A549 (cell line): Measurements from ENCODE around the gene KAT7. TPM values are rescaled to one million over a fixed set of nuclear protein-coding genes. Genes with fewer than 3 reads are reported as not detected.
A peak's percentile ranks its signal among the peaks of the same experiment; 100 is the strongest.

Source experiments
- ATAC-seq, 2 experiments: fragments of 200-7000 bp in 1 of 2; fragments of >200 bp in 1 of 2; cut with Nextera tagmentation in 1 of 2; cut with Tn5 transposase in 1 of 2; 3 replicates each; pipeline versions ENCODE4 v1.8.0 to v1.9.1; 2018 to 2020; ENCODE audit warnings: mild to moderate bottlenecking in 1 of 2, moderate library complexity in 1 of 2
- CTCF ChIA-PET: fragments of 300-600 bp; sonication (Branson Sonifier 250); formaldehyde crosslinking; extraction: SDS; loops from one replicate; lab custom pipeline; 2021; ENCODE audit warnings: antibody characterized with exemption, inconsistent platforms; lab: Yijun Ruan, JAX
- POLR2A ChIA-PET: fragments of 350-600 bp; formaldehyde crosslinking; extraction: SDS; loops from one replicate; lab custom pipeline; 2021; ENCODE audit warnings: antibody characterized with exemption, inconsistent platforms; lab: Yijun Ruan, JAX
- DNase-seq, 2 experiments: peaks; one replicate each; pipeline versions ENCODE4 v3.0.0 to v3.0.0-alpha.2; 2011 to 2016; ENCODE audit warnings: low read depth in 1 of 2, low spot score in 1 of 2
- FAIRE-seq: peaks from 2 replicates; lab custom pipeline; 2011; peaks lifted over from hg19 to GRCh38; lab: Jason Lieb, UNC
- H3K27ac ChIP-seq, 2 experiments: fragments of >200 bp; sonication (Bioruptor Twin); formaldehyde crosslinking; 3 replicates each; pipeline ENCODE4 v1.5.1; 2016 to 2017
- H3K4me1 ChIP-seq: fragments of >200 bp; sonication (Bioruptor Twin); formaldehyde crosslinking; 3 replicates; pipeline ENCODE4 v1.6.1; 2016
- H3K4me2 ChIP-seq: fragments of >200 bp; sonication (Bioruptor Twin); formaldehyde crosslinking; 3 replicates; pipeline ENCODE4 v1.6.1; 2016
- H3K4me3 ChIP-seq: fragments of >200 bp; sonication (Bioruptor Twin); formaldehyde crosslinking; 3 replicates; pipeline ENCODE4 v1.5.1; 2016
- H3K9me3 ChIP-seq: fragments of >200 bp; sonication (Bioruptor Twin); formaldehyde crosslinking; 3 replicates; pipeline ENCODE4 v1.6.1; 2016
- BCL3 ChIP-seq: fragments of >200 bp; sonication (Bioruptor Twin); formaldehyde crosslinking; IDR thresholded peaks from 3 replicates; pipeline ENCODE4 v1.6.1; 2016
- CBX2 ChIP-seq: fragments of 200-600 bp; sonication (generic); IDR thresholded peaks from 2 replicates; pipeline ENCODE4 v1.6.1; 2016; ENCODE audit warnings: low read depth, mild to moderate bottlenecking, borderline replicate concordance
- CEBPB ChIP-seq, 2 experiments: fragments of >200 bp in 1 of 2; sonication (Bioruptor Twin) in 1 of 2; formaldehyde crosslinking in 1 of 2; IDR thresholded peaks; 2 replicates each; pipeline ENCODE4 v1.6.1; 2012 to 2016
- EP300 ChIP-seq, 2 experiments: fragments of >200 bp; sonication (Bioruptor Twin); formaldehyde crosslinking; IDR thresholded peaks; 2 replicates in 1 of 2; 3 replicates in 1 of 2; pipeline ENCODE4 v1.6.1; 2016 to 2017
- FOSL2 ChIP-seq, 2 experiments: fragments of 450-650 bp in 1 of 2; fragments of >200 bp in 1 of 2; sonication (Bioruptor Twin) in 1 of 2; formaldehyde crosslinking; IDR thresholded peaks; 2 replicates each; pipeline versions ENCODE4 v1.5.0 to v1.6.1; 2016 to 2020; ENCODE audit warnings: mild to moderate bottlenecking in 1 of 2, moderate library complexity in 1 of 2
- GATA3 ChIP-seq: IDR thresholded peaks from 2 replicates; pipeline ENCODE4 v1.6.1; 2012; ENCODE audit warnings: borderline replicate concordance
- KDM5A ChIP-seq: fragments of 200-600 bp; sonication (generic); IDR thresholded peaks from 2 replicates; pipeline ENCODE4 v1.6.1; 2016; ENCODE audit warnings: antibody characterized with exemption, mild to moderate bottlenecking
- MAFK ChIP-seq: fragments of 450-650 bp; IDR thresholded peaks from 2 replicates; pipeline ENCODE4 v1.6.1; 2014; ENCODE audit not compliant: partially characterized antibody
- MAZ ChIP-seq: fragments of 150-350 bp; IDR thresholded peaks from 2 replicates; pipeline ENCODE4 v1.6.1; 2014; ENCODE audit warnings: antibody characterized with exemption, low read depth, low read length, borderline replicate concordance
- PBX3 ChIP-seq: IDR thresholded peaks from 2 replicates; pipeline ENCODE4 v1.6.1; 2012
- RAD21 ChIP-seq, 2 experiments: fragments of >200 bp in 1 of 2; sonication (Bioruptor Twin) in 1 of 2; formaldehyde crosslinking in 1 of 2; IDR thresholded peaks in 1 of 2; conservative IDR thresholded peaks in 1 of 2; 2 replicates in 1 of 2; 3 replicates in 1 of 2; pipeline ENCODE4 v1.6.1; 2012 to 2018; ENCODE audit warnings: inconsistent platforms in 1 of 2
- SREBF2 ChIP-seq: fragments of 450-650 bp; IDR thresholded peaks from 2 replicates; pipeline ENCODE4 v1.6.1; 2014; ENCODE audit warnings: mild to moderate bottlenecking, moderate library complexity
- ZFP36 ChIP-seq: fragments of 450-650 bp; IDR thresholded peaks from 2 replicates; pipeline ENCODE4 v1.6.1; 2014; ENCODE audit warnings: borderline replicate concordance; ENCODE audit not compliant: partially characterized antibody
- whole genome bisulfite sequencing: methylation state at CpG from one replicate; pipeline ENCODE4 v1.1.6; 2017; ENCODE audit errors: missing lambda C conversion rate; 5-methylcytosine and 5-hydroxymethylcytosine counted together
- polyA plus RNA-seq, 4 experiments: library from polyadenylated mRNA; depleted of rRNA in 3 of 4; stranded (reverse); fragments of >200 nt; fragmentation: RNase III in 1 of 4; extraction: RNeasy Plus Mini Kit Qiagen cat#74134 plus additional on column Dnase treatment in 1 of 4; gene quantifications; 2 replicates in 3 of 4; 3 replicates in 1 of 4; pipeline ENCODE4 v1.2.3, GENCODE V29; 2011 to 2017

Gene KAT7
- polyA plus RNA-seq, 2 of the 4 experiments (the other 2 are of a cell fraction): 33.2 to 48.7 TPM

GRCh38 chr17:49763735-49764558, 24.5 kb upstream of the KAT7 start, which contains the start of gene FAM117A (continued):
- TF ChIP-seq PBX3: peak; percentile 83
- no peak for TF ChIP-seq KDM5A

- CTCF ChIA-PET: interaction anchor here (0.6 to 3.7 kb wide), 8 partner anchors 9 to 1103 kb away, joined by 3 to 14 read pairs (median 4); no protein-coding TSS in a partner anchor
Observed at GRCh38 chr17:49764559-49765180, 23.8 kb upstream of the KAT7 start.

GRCh38 chr17:49766918-49767530, 21.5 kb upstream of the KAT7 start:
- POLR2A ChIA-PET: no interaction called here
- no peak for TF ChIP-seq SREBF2
- no peak for TF ChIP-seq CEBPB (IDR thresholded peaks at IDR 0.05)
- TF ChIP-seq MAZ: no peak
- TF ChIP-seq EP300 (IDR thresholded peaks at IDR 0.05): no peak
- TF ChIP-seq BCL3: no peak
- no peak for TF ChIP-seq ZFP36
- TF ChIP-seq FOSL2 (IDR thresholded peaks at IDR 0.05): no peak
- TF ChIP-seq FOSL2 (CRISPR knock-in tag; IDR thresholded peaks at IDR 0.05): no peak
- TF ChIP-seq KDM5A: no peak
- no peak for TF ChIP-seq GATA3
- TF ChIP-seq RAD21 (conservative IDR thresholded peaks at IDR 0.05 in 1 of 2, IDR thresholded peaks at IDR 0.05 in 1 of 2): no peak
- WGBS: 3% methylated on average over 3 of the region's 3 CpGs
- ATAC-seq: no peak
- CTCF ChIA-PET: interaction anchor here (0.6 to 3.7 kb wide), 8 partner anchors 8 to 230 kb away, joined by 3 to 14 read pairs (median 4); no protein-coding TSS in a partner anchor
- no peak for FAIRE-seq
- no peaks in the 10 kb centered on the region for H3K9me3 ChIP-seq
- H3K4me3 ChIP-seq: no peak overlapping the region
- H3K27ac ChIP-seq: no peak overlapping the region
- DNase-seq: no peak
- H3K4me2 ChIP-seq: no peak overlapping the region
- H3K4me1 ChIP-seq: peaks cover 9% of the 10 kb centered on the region

More at GRCh38 chr17:49764559-49765180, 23.8 kb upstream of the KAT7 start:
- H3K4me1 ChIP-seq: peaks cover 9% of the 10 kb centered on the region
- FAIRE-seq (no peak), ATAC-seq (no peak), DNase-seq (no peak)
- no peak overlapping the region for H3K27ac ChIP-seq
- POLR2A ChIA-PET: interaction anchor here (0.6 to 2.4 kb wide), 9 partner anchors 13 to 350 kb away, joined by 3 to 12 read pairs (median 4); partner anchors contain the start of genes KAT7, PHB1, SLC35B1 and SPOP
- peak overlapping the region; percentile 61 for H3K4me3 ChIP-seq
- TF ChIP-seq CBX2: no peak
- peak; percentile 57 for TF ChIP-seq MAFK
- 25% methylated on average over 8 of the region's 8 CpGs for WGBS
- H3K4me2 ChIP-seq: peak overlapping the region; percentile 82
- H3K9me3 ChIP-seq: no peaks in the 10 kb centered on the region

- no peak for DNase-seq
- FAIRE-seq: no peak
- no peaks in the 10 kb centered on the region for H3K9me3 ChIP-seq
- H3K4me2 ChIP-seq: no peak overlapping the region
- ChIA-PET POLR2A (interaction anchor here (0.6 kb wide), 1 partner anchor 68 kb away, joined by 3 read pairs; the partner anchor contains the start of gene SLC35B1), CTCF (interaction anchor here (0.9 to 5.5 kb wide), 8 partner anchors 9 to 221 kb away, joined by 3 to 30 read pairs (median 10); partner anchors contain the start of genes FAM117A and SLC35B1)
- 71% methylated on average over 8 of the region's 8 CpGs for WGBS
- H3K4me3 ChIP-seq: no peak overlapping the region
- TF ChIP-seq GATA3: no peak
- ATAC-seq: no peak
- H3K27ac ChIP-seq: no peak overlapping the region
- H3K4me1 ChIP-seq: no peaks in the 10 kb centered on the region
Observed at GRCh38 chr17:49775546-49776260, 12.8 kb upstream of the KAT7 start.
